Nephron progenitor cell (in vitro differentiated cells): ENCODE results near the gene REPIN1.

Experiments used
- DNase-seq: peaks from one replicate; pipeline ENCODE4 v3.0.0; 2021
- H3K27ac Mint-ChIP-seq: 2 replicates; pipeline ENCODE4 v1.8.0; 2021; ENCODE audit warnings: mild to moderate bottlenecking, moderate library complexity, mixed read lengths
- H3K27me3 Mint-ChIP-seq: 2 replicates; pipeline ENCODE4 v1.8.0; 2021; ENCODE audit warnings: mild to moderate bottlenecking, low read depth, mixed read lengths; ENCODE audit not compliant: poor library complexity
- H3K36me3 Mint-ChIP-seq: 2 replicates; pipeline ENCODE4 v1.8.0; 2021; ENCODE audit warnings: low read depth, mixed read lengths
- H3K4me1 Mint-ChIP-seq: 2 replicates; pipeline ENCODE4 v1.8.0; 2021; ENCODE audit warnings: mixed read lengths
- H3K4me3 Mint-ChIP-seq: 2 replicates; pipeline ENCODE4 v1.8.0; 2021; ENCODE audit warnings: mild to moderate bottlenecking, moderate library complexity, mixed read lengths
- H3K9me3 Mint-ChIP-seq: 2 replicates; pipeline ENCODE4 v1.8.0; 2021; ENCODE audit warnings: mild to moderate bottlenecking, moderate library complexity, mixed read lengths
- CTCF ChIP-seq: fragments of 200-600 bp; sonication (generic); IDR thresholded peaks from 2 replicates; pipeline ENCODE4 v1.5.0; 2021; ENCODE audit warnings: antibody characterized with exemption

The REPIN1 gene

GRCh38 chr7:150358988-150359621, 9.5 kb upstream of the REPIN1 start:
- Mint-ChIP-seq H3K36me3 (no peaks in the 10 kb centered on the region), H3K9me3 (no peaks in the 10 kb centered on the region), H3K4me1 (peaks cover 70% of the 10 kb centered on the region), H3K27me3 (no peaks in the 10 kb centered on the region), H3K4me3 (no peak overlapping the region), H3K27ac (no peak overlapping the region)
- TF ChIP-seq CTCF = no peak
- no peak for DNase-seq

GRCh38 chr7:150359622-150360362, 8.8 kb upstream of the REPIN1 start:
- H3K27ac Mint-ChIP-seq = no peak overlapping the region
- H3K4me3 Mint-ChIP-seq = peak overlapping the region; percentile 1
- H3K9me3 Mint-ChIP-seq = no peaks in the 10 kb centered on the region
- H3K27me3 Mint-ChIP-seq = no peaks in the 10 kb centered on the region
- no peak for DNase-seq
- TF ChIP-seq CTCF = no peak
- peaks cover 73% of the 10 kb centered on the region for H3K4me1 Mint-ChIP-seq
- H3K36me3 Mint-ChIP-seq = no peaks in the 10 kb centered on the region

- TF ChIP-seq CTCF = no peak
- Mint-ChIP-seq H3K4me3 (no peak overlapping the region), H3K27ac (no peak overlapping the region), H3K9me3 (no peaks in the 10 kb centered on the region), H3K36me3 (no peaks in the 10 kb centered on the region), H3K27me3 (no peaks in the 10 kb centered on the region), H3K4me1 (peaks cover 69% of the 10 kb centered on the region)
- no peak for DNase-seq
Observed at GRCh38 chr7:150360363-150361058, 8.1 kb upstream of the REPIN1 start.

GRCh38 chr7:150361402-150361801, 7.2 kb upstream of the REPIN1 start:
- no peak for DNase-seq
- H3K4me3 Mint-ChIP-seq = peak overlapping the region; percentile 48
- H3K4me1 Mint-ChIP-seq = peaks cover 68% of the 10 kb centered on the region
- TF ChIP-seq CTCF = no peak
- no peaks in the 10 kb centered on the region for H3K9me3 Mint-ChIP-seq
- H3K27ac Mint-ChIP-seq = peak overlapping the region; percentile 94
- H3K27me3 Mint-ChIP-seq = no peaks in the 10 kb centered on the region
- H3K36me3 Mint-ChIP-seq = no peaks in the 10 kb centered on the region

- Mint-ChIP-seq H3K27me3 (no peaks in the 10 kb centered on the region), H3K4me1 (peaks cover 66% of the 10 kb centered on the region), H3K9me3 (no peaks in the 10 kb centered on the region), H3K27ac (peak overlapping the region; percentile 94), H3K4me3 (peak overlapping the region; percentile 48), H3K36me3 (no peaks in the 10 kb centered on the region)
- no peak for TF ChIP-seq CTCF
- DNase-seq = no peak
Observed at GRCh38 chr7:150361807-150362621, 6.6 kb upstream of the REPIN1 start.
